Fibroblast of skin of left quadriceps (primary cell): ENCODE results near the gene IL20RA.

Experiments
- DNase-seq, 2 experiments: peaks; one replicate each; pipeline ENCODE4 v3.0.0-alpha.2; 2013; ENCODE audit warnings: low read depth in 2 of 2

IL20RA gene

GRCh38 chr6:137008204-137008603 lies 36.6 kb downstream of the IL20RA start:
- DNase-seq: no peak

GRCh38 chr6:137006056-137006455 lies 38.7 kb downstream of the IL20RA start:
- no peak for DNase-seq

GRCh38 chr6:137005073-137005472 lies 39.7 kb downstream of the IL20RA start:
- no peak for DNase-seq

- DNase-seq: no peak
These were observed 42.3 kb downstream of the IL20RA start for GRCh38 chr6:137002505-137002904.

- no peak for DNase-seq
These were observed 42.8 kb downstream of the IL20RA start for GRCh38 chr6:137001977-137002302.

GRCh38 chr6:137001299-137001976 lies 43.3 kb downstream of the IL20RA start:
- DNase-seq: no peak

- no peak for DNase-seq
These were observed 43.9 kb downstream of the IL20RA start for GRCh38 chr6:137000825-137001224.

GRCh38 chr6:136995521-136995920 lies 49.2 kb downstream of the IL20RA start:
- DNase-seq: no peak

GRCh38 chr6:136994782-136995181 lies 50.0 kb downstream of the IL20RA start:
- DNase-seq: no peak

- DNase-seq: no peak
These were observed 52.7 kb downstream of the IL20RA start for GRCh38 chr6:136992113-136992512.

- no peak for DNase-seq
These were observed 53.1 kb downstream of the IL20RA start for GRCh38 chr6:136991646-136992045.

- no peak for DNase-seq
These were observed 54.0 kb downstream of the IL20RA start for GRCh38 chr6:136990754-136991153.

- no peak for DNase-seq
These were observed 54.6 kb downstream of the IL20RA start for GRCh38 chr6:136990242-136990578.

- DNase-seq: no peak
These were observed 55.1 kb downstream of the IL20RA start for GRCh38 chr6:136989571-136990241.

- no peak for DNase-seq
These were observed 57.2 kb downstream of the IL20RA start for GRCh38 chr6:136987526-136987925.

- no peak for DNase-seq
These were observed 59.3 kb downstream of the IL20RA start for GRCh38 chr6:136985502-136985901.

- DNase-seq: no peak
These were observed 60.2 kb downstream of the IL20RA start for GRCh38 chr6:136984578-136984977.

- DNase-seq: no peak
These were observed 61.1 kb downstream of the IL20RA start for GRCh38 chr6:136983687-136984086.

GRCh38 chr6:136982928-136983327 lies 61.8 kb downstream of the IL20RA start:
- DNase-seq: no peak

GRCh38 chr6:136980070-136980469 lies 64.7 kb downstream of the IL20RA start:
- DNase-seq: no peak

GRCh38 chr6:136979206-136979605 lies 65.6 kb downstream of the IL20RA start:
- DNase-seq: no peak

GRCh38 chr6:136977075-136977474 lies 67.7 kb downstream of the IL20RA start:
- DNase-seq: no peak

- DNase-seq: no peak
These were observed 69.6 kb downstream of the IL20RA start for GRCh38 chr6:136975089-136975715.
